ENCODE results near the gene NOS1. TPM values are rescaled to one million over a fixed set of nuclear protein-coding genes. Genes with fewer than 3 reads are reported as not detected.

Gene NOS1
- total RNA-seq, 1 donor from 2014 or later: 0.48 TPM

- Mint-ChIP-seq H3K4me1 (ENCODE audit: unreplicated experiment) (no peaks in the 10 kb centered on the region), H3K36me3 (peaks cover 52% of the 10 kb centered on the region), H3K27ac (no peak overlapping the region), H3K4me3 (no peak overlapping the region), H3K9me3 (no peaks in the 10 kb centered on the region), H3K27me3 (no peaks in the 10 kb centered on the region)
- DNase-seq (ENCODE audit: extremely low spot score, unreplicated experiment): no peak
- TF ChIP-seq, protein P1, sequence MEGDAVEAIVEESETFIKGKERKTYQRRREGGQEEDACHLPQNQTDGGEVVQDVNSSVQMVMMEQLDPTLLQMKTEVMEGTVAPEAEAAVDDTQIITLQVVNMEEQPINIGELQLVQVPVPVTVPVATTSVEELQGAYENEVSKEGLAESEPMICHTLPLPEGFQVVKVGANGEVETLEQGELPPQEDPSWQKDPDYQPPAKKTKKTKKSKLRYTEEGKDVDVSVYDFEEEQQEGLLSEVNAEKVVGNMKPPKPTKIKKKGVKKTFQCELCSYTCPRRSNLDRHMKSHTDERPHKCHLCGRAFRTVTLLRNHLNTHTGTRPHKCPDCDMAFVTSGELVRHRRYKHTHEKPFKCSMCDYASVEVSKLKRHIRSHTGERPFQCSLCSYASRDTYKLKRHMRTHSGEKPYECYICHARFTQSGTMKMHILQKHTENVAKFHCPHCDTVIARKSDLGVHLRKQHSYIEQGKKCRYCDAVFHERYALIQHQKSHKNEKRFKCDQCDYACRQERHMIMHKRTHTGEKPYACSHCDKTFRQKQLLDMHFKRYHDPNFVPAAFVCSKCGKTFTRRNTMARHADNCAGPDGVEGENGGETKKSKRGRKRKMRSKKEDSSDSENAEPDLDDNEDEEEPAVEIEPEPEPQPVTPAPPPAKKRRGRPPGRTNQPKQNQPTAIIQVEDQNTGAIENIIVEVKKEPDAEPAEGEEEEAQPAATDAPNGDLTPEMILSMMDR (conservative IDR thresholded peaks at IDR 0.05): no peak
Observed at GRCh38 chr12:117171499-117172162, 189.8 kb downstream of the NOS1 start.

DNA sequence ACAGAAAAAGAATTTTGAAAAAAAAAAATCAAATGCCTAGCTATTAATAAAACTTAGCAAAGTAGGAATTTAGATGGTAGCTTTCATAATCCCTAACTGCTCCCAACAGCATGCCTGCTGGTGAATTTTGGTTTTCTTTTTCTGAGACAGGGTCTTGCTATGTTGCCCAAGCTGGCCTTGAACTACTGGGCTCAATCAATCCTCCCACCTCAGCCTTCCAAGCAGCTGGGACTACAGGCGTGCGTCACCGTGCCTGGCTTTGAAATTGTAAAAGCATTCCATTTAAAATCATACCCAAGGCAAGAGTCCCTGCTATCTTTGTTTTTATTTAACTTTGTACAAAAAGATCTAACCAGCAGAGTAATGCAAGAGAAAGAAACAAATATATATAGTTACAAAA is 191.9 kb downstream of the NOS1 start:
- H3K9me3 Mint-ChIP-seq: no peaks in the 10 kb centered on the region
- no peak overlapping the region for H3K4me3 Mint-ChIP-seq
- H3K4me1 Mint-ChIP-seq (ENCODE audit: unreplicated experiment): no peaks in the 10 kb centered on the region
- DNase-seq (ENCODE audit: extremely low spot score, unreplicated experiment): no peak
- H3K27ac Mint-ChIP-seq: no peak overlapping the region
- TF ChIP-seq, protein P1 (conservative IDR thresholded peaks at IDR 0.05): no peak
- no peaks in the 10 kb centered on the region for H3K27me3 Mint-ChIP-seq
- peaks cover 45% of the 10 kb centered on the region for H3K36me3 Mint-ChIP-seq

GRCh38 chr12:117168976-117169375 is 192.4 kb downstream of the NOS1 start:
- TF ChIP-seq, protein P1 (conservative IDR thresholded peaks at IDR 0.05): no peak
- Mint-ChIP-seq H3K27ac (no peak overlapping the region), H3K9me3 (no peaks in the 10 kb centered on the region), H3K4me1 (ENCODE audit: unreplicated experiment) (no peaks in the 10 kb centered on the region), H3K4me3 (no peak overlapping the region), H3K36me3 (peaks cover 39% of the 10 kb centered on the region), H3K27me3 (no peaks in the 10 kb centered on the region)
- no peak for DNase-seq (ENCODE audit: extremely low spot score, unreplicated experiment)

GRCh38 chr12:117167769-117168168 is 193.7 kb downstream of the NOS1 start:
- Mint-ChIP-seq H3K36me3 (peaks cover 33% of the 10 kb centered on the region), H3K27ac (no peak overlapping the region), H3K27me3 (no peaks in the 10 kb centered on the region), H3K9me3 (no peaks in the 10 kb centered on the region), H3K4me3 (no peak overlapping the region), H3K4me1 (ENCODE audit: unreplicated experiment) (no peaks in the 10 kb centered on the region)
- no peak for DNase-seq (ENCODE audit: extremely low spot score, unreplicated experiment)
- TF ChIP-seq, protein P1 (conservative IDR thresholded peaks at IDR 0.05): no peak

DNA sequence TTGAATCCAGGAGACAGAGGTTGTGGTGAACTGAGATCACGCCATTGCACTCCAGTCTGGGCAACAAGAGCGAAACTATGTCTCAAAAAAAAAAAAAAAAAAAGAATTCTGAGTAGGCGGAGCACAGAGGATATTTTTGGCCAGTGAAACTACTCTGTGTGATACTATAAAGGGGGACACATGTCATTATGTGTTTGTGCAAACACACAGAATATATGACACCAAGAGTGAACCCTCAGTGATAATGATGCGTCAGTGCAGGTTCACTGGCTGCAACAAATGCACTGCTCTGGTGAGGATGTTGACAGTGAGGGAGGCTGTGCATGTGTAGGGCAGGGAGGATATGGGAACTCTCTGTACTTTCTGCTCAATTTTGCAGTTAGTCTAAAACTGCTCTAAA is 195.3 kb downstream of the NOS1 start:
- Mint-ChIP-seq H3K9me3 (no peaks in the 10 kb centered on the region), H3K27me3 (no peaks in the 10 kb centered on the region), H3K36me3 (peaks cover 25% of the 10 kb centered on the region), H3K4me1 (ENCODE audit: unreplicated experiment) (no peaks in the 10 kb centered on the region), H3K4me3 (no peak overlapping the region), H3K27ac (no peak overlapping the region)
- TF ChIP-seq, protein P1 (conservative IDR thresholded peaks at IDR 0.05): no peak
- DNase-seq (ENCODE audit: extremely low spot score, unreplicated experiment): no peak

All from type B pancreatic cell (in vitro differentiated cells).